Gastroesophageal sphincter (tissue), 3 donors: ENCODE results near the gene IGHMBP2.

Source experiments
- EP300 ChIP-seq: sonication (generic); formaldehyde crosslinking; IDR thresholded peaks from one replicate; pipeline ENCODE4 v1.6.1; 2017; ENCODE audit warnings: antibody characterized with exemption, mild to moderate bottlenecking
- POLR2A ChIP-seq, 2 donors: fragments of 450-650 bp; IDR thresholded peaks; one replicate each; pipeline ENCODE4 v1.6.1; 2017; ENCODE audit warnings: antibody characterized with exemption in 2 of 2, mild to moderate bottlenecking in 2 of 2, moderate library complexity in 1 of 2
- POLR2AphosphoS5 ChIP-seq: sonication (generic); formaldehyde crosslinking; IDR thresholded peaks from one replicate; pipeline ENCODE4 v1.6.1; 2017; ENCODE audit warnings: antibody characterized with exemption
- TF ChIP-seq, protein P1 (sequence below), 4 experiments: fragments of 200-600 bp in 2 of 4; fragments of 450-650 bp in 2 of 4; sonication (generic) in 1 of 4; IDR thresholded peaks; one replicate each; pipeline ENCODE4 v1.5.1; 2017 to 2019; ENCODE audit warnings: antibody characterized with exemption in 4 of 4, mild to moderate bottlenecking in 2 of 4, moderate library complexity in 2 of 4

DNA sequence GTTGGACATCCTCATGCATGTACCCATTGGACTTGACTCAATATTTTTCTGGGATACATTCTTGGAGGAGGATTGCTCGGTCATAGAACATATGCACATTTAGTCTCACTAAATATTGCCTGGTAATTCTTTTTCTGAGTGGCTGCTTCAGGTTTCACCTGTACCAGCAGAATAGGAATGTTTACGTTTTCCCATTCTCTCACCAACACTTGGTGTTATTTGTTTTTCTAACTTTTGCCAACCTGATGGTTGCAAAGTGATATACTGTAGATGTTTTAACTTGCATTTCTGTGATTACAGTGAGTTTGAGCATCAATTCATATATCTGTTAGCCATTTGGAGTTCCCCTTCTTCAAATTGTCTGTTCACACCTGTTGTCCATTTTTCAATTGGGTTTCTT, 78.4 kb downstream of the IGHMBP2 start:
- TF ChIP-seq, protein P1, sequence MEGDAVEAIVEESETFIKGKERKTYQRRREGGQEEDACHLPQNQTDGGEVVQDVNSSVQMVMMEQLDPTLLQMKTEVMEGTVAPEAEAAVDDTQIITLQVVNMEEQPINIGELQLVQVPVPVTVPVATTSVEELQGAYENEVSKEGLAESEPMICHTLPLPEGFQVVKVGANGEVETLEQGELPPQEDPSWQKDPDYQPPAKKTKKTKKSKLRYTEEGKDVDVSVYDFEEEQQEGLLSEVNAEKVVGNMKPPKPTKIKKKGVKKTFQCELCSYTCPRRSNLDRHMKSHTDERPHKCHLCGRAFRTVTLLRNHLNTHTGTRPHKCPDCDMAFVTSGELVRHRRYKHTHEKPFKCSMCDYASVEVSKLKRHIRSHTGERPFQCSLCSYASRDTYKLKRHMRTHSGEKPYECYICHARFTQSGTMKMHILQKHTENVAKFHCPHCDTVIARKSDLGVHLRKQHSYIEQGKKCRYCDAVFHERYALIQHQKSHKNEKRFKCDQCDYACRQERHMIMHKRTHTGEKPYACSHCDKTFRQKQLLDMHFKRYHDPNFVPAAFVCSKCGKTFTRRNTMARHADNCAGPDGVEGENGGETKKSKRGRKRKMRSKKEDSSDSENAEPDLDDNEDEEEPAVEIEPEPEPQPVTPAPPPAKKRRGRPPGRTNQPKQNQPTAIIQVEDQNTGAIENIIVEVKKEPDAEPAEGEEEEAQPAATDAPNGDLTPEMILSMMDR (IDR thresholded peaks at IDR 0.05) = no peak
- TF ChIP-seq POLR2A (IDR thresholded peaks at IDR 0.05) (no peak), EP300 (no peak), POLR2AphosphoS5 (no peak)
